Activated CD4-positive, alpha-beta T cell treated with anti-CD3 and anti-CD28 coated beads for 1 hour (primary cell): ENCODE data around the gene SCAMP1.

Experiments
- DNase-seq: peaks from one replicate; pipeline ENCODE4 v3.0.0-alpha.2; 2020

SCAMP1 gene

GRCh38 chr5:78515670-78516069, 155.3 kb downstream of the SCAMP1 start:
- no peak for DNase-seq

GRCh38 chr5:78518365-78519197, 158.2 kb downstream of the SCAMP1 start:
- DNase-seq, result no peak

- DNase-seq, result no peak
Measured at GRCh38 chr5:78519198-78519941, 159.0 kb downstream of the SCAMP1 start.

- no peak for DNase-seq
Measured at GRCh38 chr5:78521455-78521854, 161.0 kb downstream of the SCAMP1 start.

- DNase-seq, result no peak
Measured at GRCh38 chr5:78522476-78523260, 162.3 kb downstream of the SCAMP1 start.

- no peak for DNase-seq
Measured at GRCh38 chr5:78523314-78524193, 163.1 kb downstream of the SCAMP1 start.

GRCh38 chr5:78526049-78526525, 165.7 kb downstream of the SCAMP1 start:
- DNase-seq, result no peak

GRCh38 chr5:78527054-78527859, 166.8 kb downstream of the SCAMP1 start:
- DNase-seq, result no peak

GRCh38 chr5:78527925-78528324, 167.5 kb downstream of the SCAMP1 start:
- no peak for DNase-seq
